Measurements from ENCODE around the gene EBNA1BP2.

The EBNA1BP2 gene

GRCh38 chr1:43203859-43204258 is 31.8 kb upstream of the EBNA1BP2 start (continued):
- no peak for TF ChIP-seq CREB5 (CRISPR knock-in tag; IDR thresholded peaks at IDR 0.05; ENCODE audit: low read depth)

- TF ChIP-seq ISL1 (CRISPR knock-in tag; IDR thresholded peaks at IDR 0.05) = no peak
- TF ChIP-seq TCF4 (CRISPR knock-in tag; IDR thresholded peaks at IDR 0.05; ENCODE audit: borderline replicate concordance) = no peak
- TF ChIP-seq, protein P1, sequence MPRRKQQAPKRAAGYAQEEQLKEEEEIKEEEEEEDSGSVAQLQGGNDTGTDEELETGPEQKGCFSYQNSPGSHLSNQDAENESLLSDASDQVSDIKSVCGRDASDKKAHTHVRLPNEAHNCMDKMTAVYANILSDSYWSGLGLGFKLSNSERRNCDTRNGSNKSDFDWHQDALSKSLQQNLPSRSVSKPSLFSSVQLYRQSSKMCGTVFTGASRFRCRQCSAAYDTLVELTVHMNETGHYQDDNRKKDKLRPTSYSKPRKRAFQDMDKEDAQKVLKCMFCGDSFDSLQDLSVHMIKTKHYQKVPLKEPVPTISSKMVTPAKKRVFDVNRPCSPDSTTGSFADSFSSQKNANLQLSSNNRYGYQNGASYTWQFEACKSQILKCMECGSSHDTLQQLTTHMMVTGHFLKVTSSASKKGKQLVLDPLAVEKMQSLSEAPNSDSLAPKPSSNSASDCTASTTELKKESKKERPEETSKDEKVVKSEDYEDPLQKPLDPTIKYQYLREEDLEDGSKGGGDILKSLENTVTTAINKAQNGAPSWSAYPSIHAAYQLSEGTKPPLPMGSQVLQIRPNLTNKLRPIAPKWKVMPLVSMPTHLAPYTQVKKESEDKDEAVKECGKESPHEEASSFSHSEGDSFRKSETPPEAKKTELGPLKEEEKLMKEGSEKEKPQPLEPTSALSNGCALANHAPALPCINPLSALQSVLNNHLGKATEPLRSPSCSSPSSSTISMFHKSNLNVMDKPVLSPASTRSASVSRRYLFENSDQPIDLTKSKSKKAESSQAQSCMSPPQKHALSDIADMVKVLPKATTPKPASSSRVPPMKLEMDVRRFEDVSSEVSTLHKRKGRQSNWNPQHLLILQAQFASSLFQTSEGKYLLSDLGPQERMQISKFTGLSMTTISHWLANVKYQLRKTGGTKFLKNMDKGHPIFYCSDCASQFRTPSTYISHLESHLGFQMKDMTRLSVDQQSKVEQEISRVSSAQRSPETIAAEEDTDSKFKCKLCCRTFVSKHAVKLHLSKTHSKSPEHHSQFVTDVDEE (CRISPR knock-in tag; IDR thresholded peaks at IDR 0.05) = no peak
- TF ChIP-seq ZNF8 (CRISPR knock-in tag; IDR thresholded peaks at IDR 0.05) = no peak
- no peak for TF ChIP-seq PPARA (CRISPR knock-in tag; IDR thresholded peaks at IDR 0.05; ENCODE audit: borderline replicate concordance)
- TF ChIP-seq, protein P2, sequence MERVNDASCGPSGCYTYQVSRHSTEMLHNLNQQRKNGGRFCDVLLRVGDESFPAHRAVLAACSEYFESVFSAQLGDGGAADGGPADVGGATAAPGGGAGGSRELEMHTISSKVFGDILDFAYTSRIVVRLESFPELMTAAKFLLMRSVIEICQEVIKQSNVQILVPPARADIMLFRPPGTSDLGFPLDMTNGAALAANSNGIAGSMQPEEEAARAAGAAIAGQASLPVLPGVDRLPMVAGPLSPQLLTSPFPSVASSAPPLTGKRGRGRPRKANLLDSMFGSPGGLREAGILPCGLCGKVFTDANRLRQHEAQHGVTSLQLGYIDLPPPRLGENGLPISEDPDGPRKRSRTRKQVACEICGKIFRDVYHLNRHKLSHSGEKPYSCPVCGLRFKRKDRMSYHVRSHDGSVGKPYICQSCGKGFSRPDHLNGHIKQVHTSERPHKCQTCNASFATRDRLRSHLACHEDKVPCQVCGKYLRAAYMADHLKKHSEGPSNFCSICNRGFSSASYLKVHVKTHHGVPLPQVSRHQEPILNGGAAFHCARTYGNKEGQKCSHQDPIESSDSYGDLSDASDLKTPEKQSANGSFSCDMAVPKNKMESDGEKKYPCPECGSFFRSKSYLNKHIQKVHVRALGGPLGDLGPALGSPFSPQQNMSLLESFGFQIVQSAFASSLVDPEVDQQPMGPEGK (CRISPR knock-in tag; IDR thresholded peaks at IDR 0.05; ENCODE audit: borderline replicate concordance) = no peak
- TF ChIP-seq ZNF565 (CRISPR knock-in tag; conservative IDR thresholded peaks at IDR 0.05; ENCODE audit: low read depth) = no peak
- TF ChIP-seq BACH2 (CRISPR knock-in tag; IDR thresholded peaks at IDR 0.05; ENCODE audit: borderline replicate concordance) = no peak
- no peak for TF ChIP-seq OSR1 (CRISPR knock-in tag; IDR thresholded peaks at IDR 0.05)
- no peak for TF ChIP-seq ZNF70 (CRISPR knock-in tag; IDR thresholded peaks at IDR 0.05)
- no peak for TF ChIP-seq CREB5 (CRISPR knock-in tag; IDR thresholded peaks at IDR 0.05; ENCODE audit: low read depth)
- TF ChIP-seq ZFP30 (CRISPR knock-in tag; IDR thresholded peaks at IDR 0.05) = no peak
- TF ChIP-seq TOX (CRISPR knock-in tag; IDR thresholded peaks at IDR 0.05; ENCODE audit: borderline replicate concordance) = no peak
- no peak for TF ChIP-seq CSDC2 (CRISPR knock-in tag; IDR thresholded peaks at IDR 0.05)
- ATAC-seq = no peak
Observed at GRCh38 chr1:43199093-43199726, 27.1 kb upstream of the EBNA1BP2 start.

DNA sequence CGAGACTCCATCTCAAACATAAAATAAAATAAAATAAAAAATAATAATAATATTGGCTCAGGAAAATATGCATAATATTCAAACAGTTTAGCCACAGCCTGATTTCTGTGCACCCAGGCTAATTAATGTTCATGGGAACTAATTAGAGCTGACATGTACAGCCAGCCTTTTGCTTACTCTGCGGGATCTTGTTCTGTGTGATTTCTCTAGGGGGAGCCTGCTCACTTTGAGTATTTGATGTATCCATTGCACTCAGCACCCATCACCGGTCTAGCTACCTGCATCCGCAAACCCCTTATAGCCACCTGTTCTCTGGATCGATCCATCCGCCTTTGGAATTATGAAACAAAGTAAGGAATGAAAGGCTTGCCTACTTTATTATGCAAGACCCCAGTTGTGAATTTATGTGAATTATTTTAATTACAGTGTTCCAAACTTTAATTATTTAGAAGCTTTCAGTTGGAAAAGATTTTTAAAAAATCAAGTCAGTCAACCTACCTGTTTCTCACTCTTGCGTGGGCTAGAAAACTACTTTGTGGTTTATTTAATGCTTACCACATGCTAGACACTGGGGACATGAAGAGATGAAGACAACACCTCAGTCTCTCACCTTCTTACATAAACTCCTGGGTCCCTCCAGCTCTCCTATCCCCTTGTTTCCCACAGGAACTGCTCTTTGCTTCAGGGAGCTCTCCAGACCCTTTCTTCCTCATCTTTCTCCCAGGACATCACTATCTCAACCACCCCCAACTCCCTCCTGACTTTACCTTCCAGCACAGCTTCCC is 25.4 kb upstream of the EBNA1BP2 start:
- TF ChIP-seq ZFP3 (CRISPR knock-in tag; IDR thresholded peaks at IDR 0.05) (no peak), ZNF565 (CRISPR knock-in tag; conservative IDR thresholded peaks at IDR 0.05; ENCODE audit: low read depth) (no peak), PPARA (CRISPR knock-in tag; IDR thresholded peaks at IDR 0.05; ENCODE audit: borderline replicate concordance) (no peak), GLIS3 (CRISPR knock-in tag; IDR thresholded peaks at IDR 0.05) (no peak), SNAI2 (CRISPR knock-in tag; IDR thresholded peaks at IDR 0.05) (no peak), ARNTL (CRISPR knock-in tag; IDR thresholded peaks at IDR 0.05; ENCODE audit: borderline replicate concordance, low read depth) (no peak), CSDC2 (CRISPR knock-in tag; IDR thresholded peaks at IDR 0.05) (no peak), ISL1 (CRISPR knock-in tag; IDR thresholded peaks at IDR 0.05) (no peak), CSRNP3 (CRISPR knock-in tag; IDR thresholded peaks at IDR 0.05) (no peak), OSR1 (CRISPR knock-in tag; IDR thresholded peaks at IDR 0.05) (no peak), ESRRG (CRISPR knock-in tag; IDR thresholded peaks at IDR 0.05) (no peak), TOX (CRISPR knock-in tag; IDR thresholded peaks at IDR 0.05; ENCODE audit: borderline replicate concordance) (no peak)
- TF ChIP-seq, protein P1 (CRISPR knock-in tag; IDR thresholded peaks at IDR 0.05) = no peak
- TF ChIP-seq, protein P3, sequence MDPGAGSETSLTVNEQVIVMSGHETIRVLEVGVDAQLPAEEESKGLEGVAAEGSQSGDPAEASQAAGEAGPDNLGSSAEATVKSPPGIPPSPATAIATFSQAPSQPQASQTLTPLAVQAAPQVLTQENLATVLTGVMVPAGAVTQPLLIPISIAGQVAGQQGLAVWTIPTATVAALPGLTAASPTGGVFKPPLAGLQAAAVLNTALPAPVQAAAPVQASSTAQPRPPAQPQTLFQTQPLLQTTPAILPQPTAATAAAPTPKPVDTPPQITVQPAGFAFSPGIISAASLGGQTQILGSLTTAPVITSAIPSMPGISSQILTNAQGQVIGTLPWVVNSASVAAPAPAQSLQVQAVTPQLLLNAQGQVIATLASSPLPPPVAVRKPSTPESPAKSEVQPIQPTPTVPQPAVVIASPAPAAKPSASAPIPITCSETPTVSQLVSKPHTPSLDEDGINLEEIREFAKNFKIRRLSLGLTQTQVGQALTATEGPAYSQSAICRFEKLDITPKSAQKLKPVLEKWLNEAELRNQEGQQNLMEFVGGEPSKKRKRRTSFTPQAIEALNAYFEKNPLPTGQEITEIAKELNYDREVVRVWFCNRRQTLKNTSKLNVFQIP (CRISPR knock-in tag; IDR thresholded peaks at IDR 0.05; ENCODE audit: borderline replicate concordance, low read depth) = no peak
- ATAC-seq = peak; percentile 45; the same call in 2 of the 3 replicates
